GM10847 (cell line): ENCODE data around the gene POU4F1.

Experiments used
- POLR2A ChIP-seq: IDR thresholded peaks from 2 replicates; pipeline ENCODE4 v1.6.1; 2011; ENCODE audit not compliant: insufficient read length; ENCODE audit errors: extremely low read depth

POU4F1 gene

DNA sequence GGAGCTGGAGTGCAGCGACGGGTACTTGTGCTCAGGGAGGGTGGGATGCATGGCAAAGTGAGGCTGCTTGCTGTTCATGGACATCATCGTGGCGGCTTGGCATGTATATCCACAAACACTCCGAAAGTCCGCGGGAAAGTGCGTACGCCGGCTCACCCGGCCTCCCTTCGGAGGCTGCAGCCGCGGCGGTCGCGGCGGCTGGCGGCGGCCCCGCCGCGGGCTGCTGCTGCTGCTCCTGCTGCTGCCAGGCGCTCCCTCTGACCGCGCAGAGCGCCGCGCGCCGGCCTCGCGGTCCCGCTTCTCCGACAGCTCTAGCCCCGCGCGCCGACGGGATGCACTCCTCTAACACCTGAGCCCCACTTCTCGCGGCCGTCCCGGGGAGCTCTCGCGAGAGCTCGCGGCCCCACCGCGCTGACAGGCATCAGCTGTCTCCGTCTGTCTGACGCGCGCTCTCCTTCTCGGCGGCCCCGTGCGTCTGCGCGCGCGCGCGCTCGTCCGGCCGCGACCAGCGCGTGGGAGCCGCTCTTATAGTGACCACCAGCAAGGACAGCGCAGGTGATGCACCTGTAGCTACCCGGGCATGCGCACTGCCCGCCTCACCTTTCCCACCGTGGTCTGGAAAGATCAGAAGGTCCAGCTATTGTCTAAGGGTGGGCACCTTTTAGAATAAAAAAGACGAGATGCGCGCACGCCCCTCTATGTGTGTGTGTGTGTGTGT is at the start of gene POU4F1:
TSS of gene POU4F1 (minus strand) at position 313 of the 718 bp plus-strand sequence. CDS start at position 87, 226 bp downstream.
- no peak for TF ChIP-seq POLR2A

DNA sequence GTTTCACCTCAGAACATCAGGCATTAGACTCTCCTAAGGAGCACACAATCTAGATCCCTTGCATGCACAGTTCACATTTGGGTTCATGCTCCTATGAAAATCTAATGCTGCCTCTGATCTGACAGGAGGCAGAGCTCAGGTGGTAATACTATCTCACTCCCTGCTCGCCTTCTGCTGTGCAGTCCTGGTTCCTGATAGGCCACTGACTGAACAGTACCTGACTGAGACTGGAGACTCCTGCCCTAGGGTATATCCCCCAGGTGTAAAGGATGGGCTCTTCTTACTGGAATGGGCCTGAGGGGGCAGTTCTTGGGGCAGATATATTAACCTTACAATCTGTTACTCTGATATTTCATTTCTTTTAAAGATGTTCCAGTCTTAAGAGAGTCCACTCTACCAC is 49.3 kb upstream of the POU4F1 start:
- no peak for TF ChIP-seq POLR2A

GRCh38 chr13:78650717-78651083 is 47.3 kb upstream of the POU4F1 start:
- TF ChIP-seq POLR2A: no peak

GRCh38 chr13:78649997-78650716 is 46.8 kb upstream of the POU4F1 start:
- no peak for TF ChIP-seq POLR2A

- TF ChIP-seq POLR2A: no peak
Observed at GRCh38 chr13:78638216-78638615, 34.9 kb upstream of the POU4F1 start.

DNA sequence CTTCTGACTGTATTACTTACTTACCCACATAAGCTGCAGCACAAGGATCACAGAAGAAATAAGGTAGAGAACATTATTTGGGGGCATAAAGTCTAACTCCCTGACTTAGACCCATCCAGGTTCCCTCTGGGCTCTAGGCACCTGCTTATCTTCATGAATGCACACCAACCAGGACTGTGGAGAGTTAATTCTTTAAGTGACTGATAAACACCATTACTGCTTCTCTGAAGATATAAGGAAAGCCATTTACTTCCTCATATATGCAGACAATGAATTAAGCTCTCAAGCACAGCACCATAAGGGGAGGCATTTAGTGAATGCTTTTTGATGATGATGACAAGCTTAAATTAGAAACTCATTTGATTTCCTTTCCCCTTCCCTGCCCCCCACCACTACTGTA is 33.1 kb upstream of the POU4F1 start:
- no peak for TF ChIP-seq POLR2A

DNA sequence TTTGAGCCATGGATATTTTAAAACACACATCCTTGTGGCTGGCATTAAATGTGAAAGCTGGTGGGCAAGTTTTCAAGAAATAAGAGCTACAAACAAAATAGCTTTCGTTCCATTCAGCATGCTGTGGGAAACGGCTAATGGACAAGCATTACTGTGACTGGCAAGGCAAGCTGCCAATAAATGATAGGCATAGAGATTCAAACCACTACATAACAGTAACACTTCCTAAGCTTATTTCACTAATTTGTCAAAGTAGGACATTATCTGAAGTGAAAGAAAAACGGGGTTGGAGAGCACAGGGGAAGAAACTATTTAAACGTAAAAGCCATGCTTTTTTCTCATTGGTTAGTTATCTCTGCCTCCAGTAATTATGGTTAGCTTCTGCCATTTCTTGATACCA is 29.6 kb upstream of the POU4F1 start:
- no peak for TF ChIP-seq POLR2A

- TF ChIP-seq POLR2A: no peak
Observed at GRCh38 chr13:78631077-78631476, 27.7 kb upstream of the POU4F1 start.

DNA sequence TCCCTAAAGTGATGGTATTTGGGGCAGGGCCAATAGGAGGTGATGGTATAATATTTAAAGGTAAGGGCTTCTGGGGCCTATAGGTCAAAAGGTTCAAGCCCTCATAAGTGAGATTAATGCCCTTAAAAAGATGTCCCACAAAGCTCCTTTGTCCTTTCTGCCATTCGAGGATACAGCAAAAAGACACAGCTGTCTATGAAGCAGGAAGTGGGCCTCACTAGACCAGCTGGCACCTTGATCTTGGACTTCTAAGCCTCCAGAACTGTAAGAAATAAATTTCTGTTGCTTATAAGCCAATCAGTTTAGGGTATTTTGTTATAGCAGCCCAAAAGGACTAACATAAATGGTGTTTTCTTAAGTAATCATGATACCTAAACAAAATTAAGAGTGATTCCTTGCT is 27.2 kb upstream of the POU4F1 start:
- no peak for TF ChIP-seq POLR2A

DNA sequence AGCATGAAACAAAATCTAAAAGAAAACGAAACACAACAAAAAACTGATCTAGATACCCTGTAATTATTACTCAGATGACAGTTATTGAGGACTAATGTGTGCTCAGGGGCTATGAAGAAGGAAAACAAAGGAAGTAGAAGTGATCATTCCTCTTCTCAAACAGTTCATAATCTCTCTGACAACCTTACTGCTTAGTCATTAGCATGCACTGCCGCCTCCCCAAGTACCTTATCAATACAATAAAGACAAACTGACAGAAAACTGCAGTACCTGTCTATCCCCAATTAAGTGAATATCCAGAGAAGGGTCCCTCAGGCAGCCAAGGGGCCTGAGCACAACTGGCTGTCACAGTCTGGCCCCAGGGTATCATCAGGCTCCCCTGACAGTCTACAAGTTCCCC is 22.0 kb upstream of the POU4F1 start:
- no peak for TF ChIP-seq POLR2A

DNA sequence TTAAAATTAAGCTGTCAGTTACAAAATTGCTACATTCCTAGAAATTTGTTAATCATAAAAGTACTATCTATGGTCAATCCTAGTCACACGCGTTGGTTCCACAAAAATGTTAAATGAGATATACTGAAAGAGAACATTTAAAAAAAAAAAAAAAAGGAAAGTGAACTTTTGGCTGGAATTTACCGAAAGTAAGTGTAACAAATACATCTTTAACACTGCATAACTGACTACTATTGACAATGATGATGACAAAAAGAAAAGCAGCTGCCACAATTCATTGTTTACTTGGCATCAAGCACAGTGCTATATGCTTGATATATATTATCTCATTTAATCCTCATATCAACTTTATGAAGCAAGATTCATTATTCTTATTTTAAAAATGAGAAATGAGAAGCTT is 19.8 kb upstream of the POU4F1 start:
- no peak for TF ChIP-seq POLR2A

DNA sequence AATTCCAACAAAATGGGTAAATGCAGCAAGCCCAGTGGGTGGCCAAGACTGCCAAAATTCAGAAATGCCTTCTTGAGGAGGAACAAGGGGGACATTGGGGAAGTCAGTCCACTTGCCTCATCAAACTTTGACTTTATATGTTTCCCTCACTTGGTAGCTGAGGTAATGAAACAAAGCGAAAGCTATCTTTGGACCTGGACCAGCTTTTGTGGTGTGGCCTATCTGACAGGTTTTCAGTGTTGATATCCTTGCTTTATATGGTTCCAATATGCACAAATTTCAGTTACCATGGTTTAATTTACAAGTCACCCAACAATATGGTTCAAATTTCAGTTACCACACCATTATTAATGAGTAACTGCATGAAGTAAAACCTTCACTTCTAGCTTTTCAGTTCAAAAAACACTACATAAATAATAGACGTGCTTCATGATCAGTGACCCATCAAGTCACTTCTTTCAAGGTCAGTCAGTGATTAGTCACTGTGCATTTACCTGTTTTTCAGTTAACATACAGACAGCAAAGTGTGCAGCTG is 17.7 kb upstream of the POU4F1 start:
- no peak for TF ChIP-seq POLR2A

DNA sequence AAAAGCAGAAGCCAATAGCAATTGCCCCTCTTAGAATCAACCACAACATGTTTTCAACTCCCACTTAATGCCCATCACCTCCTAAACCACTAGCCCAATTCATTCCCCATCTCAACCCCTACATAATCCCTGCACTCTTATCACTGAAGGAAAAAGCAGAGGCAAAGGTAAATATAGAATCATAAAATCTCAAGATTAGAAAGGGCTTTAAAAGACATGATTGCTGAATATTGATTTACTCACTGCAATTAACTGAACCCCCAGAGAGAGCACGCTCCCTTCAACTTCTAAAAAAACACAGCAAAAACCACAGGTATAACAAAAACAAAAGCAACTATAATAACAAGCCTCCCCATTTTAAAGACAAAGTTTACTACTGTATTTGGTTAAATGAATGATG is 15.1 kb upstream of the POU4F1 start:
- no peak for TF ChIP-seq POLR2A

DNA sequence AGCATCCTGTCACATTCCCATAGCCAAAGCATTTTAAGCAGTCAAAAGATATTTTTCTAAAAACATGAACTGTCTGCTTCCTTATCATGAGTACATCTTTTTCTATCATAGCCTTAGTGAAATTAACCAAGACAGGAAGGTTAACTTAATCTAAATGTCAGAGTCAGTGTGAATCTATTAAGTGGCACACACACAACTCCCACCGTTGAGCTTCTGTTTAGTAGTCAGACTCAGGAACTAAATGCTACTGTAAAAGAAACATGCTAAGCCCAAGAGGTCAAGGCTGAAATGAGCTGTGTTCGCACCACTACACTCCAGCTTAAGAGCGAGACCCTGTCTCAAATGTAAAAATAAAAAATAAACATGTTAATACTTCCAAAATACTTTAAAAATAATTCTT is 7.7 kb upstream of the POU4F1 start:
- TF ChIP-seq POLR2A: no peak

GRCh38 chr13:78610381-78610883 is 7.1 kb upstream of the POU4F1 start:
- no peak for TF ChIP-seq POLR2A
